WTC11 (cell line): ENCODE measurements around the gene BNIPL. TPM values are rescaled to one million over a fixed set of nuclear protein-coding genes. Genes with fewer than 3 reads are reported as not detected.

Source experiments
- ATAC-seq: fragments of 200-7000 bp; cut with Tn5 transposase; 2 replicates; pipeline ENCODE4 v1.10.0; 2021; ENCODE audit warnings: mild to moderate bottlenecking, moderate library complexity
- CTCF ChIA-PET: fragments of 300-600 bp; sonication (Branson Sonifier 250); formaldehyde crosslinking; loops from one replicate; lab custom pipeline; 2021; ENCODE audit warnings: antibody characterized with exemption; lab: Charles Lee
- POLR2A ChIA-PET: fragments of 350-600 bp; sonication (Branson Sonifier 250); formaldehyde crosslinking; loops from one replicate; lab custom pipeline; 2021; ENCODE audit warnings: antibody characterized with exemption; lab: Charles Lee
- DNase-seq: peaks from one replicate; pipeline ENCODE4 v3.0.0; 2021; ENCODE audit warnings: low spot score
- H3K27ac Mint-ChIP-seq: 2 replicates; pipeline ENCODE4 v1.8.0; 2021; ENCODE audit warnings: mixed read lengths
- H3K27me3 Mint-ChIP-seq: 2 replicates; pipeline ENCODE4 v1.8.0; 2021; ENCODE audit warnings: low read depth, mild to moderate bottlenecking, moderate library complexity, mixed read lengths
- H3K36me3 Mint-ChIP-seq: 2 replicates; pipeline ENCODE4 v1.8.0; 2021; ENCODE audit warnings: mixed read lengths
- H3K4me1 Mint-ChIP-seq: 2 replicates; pipeline ENCODE4 v1.8.0; 2022; ENCODE audit warnings: mixed read lengths
- H3K4me3 Mint-ChIP-seq: 2 replicates; pipeline ENCODE4 v1.8.0; 2021; ENCODE audit warnings: mild to moderate bottlenecking, moderate library complexity, mixed read lengths
- H3K9me3 Mint-ChIP-seq: 2 replicates; pipeline ENCODE4 v1.8.0; 2021; ENCODE audit warnings: mixed read lengths
- ELF4 ChIP-seq: sonication (generic); formaldehyde crosslinking; IDR thresholded peaks from 2 replicates; pipeline ENCODE4 v1.8.1; 2022; ENCODE audit warnings: low read depth, mild to moderate bottlenecking, moderate library complexity, missing genetic modification reagents
- ESRRA ChIP-seq: sonication (generic); formaldehyde crosslinking; IDR thresholded peaks from 2 replicates; pipeline ENCODE4 v1.8.1; 2022; ENCODE audit warnings: mild to moderate bottlenecking, missing genetic modification reagents, borderline replicate concordance
- GABPB1 ChIP-seq: sonication (generic); formaldehyde crosslinking; IDR thresholded peaks from 2 replicates; pipeline ENCODE4 v1.8.1; 2023; ENCODE audit warnings: mild to moderate bottlenecking, missing genetic modification reagents
- GRHL2 ChIP-seq: fragments of 250-450 bp; sonication (Bioruptor Pico); IDR thresholded peaks from 2 replicates; pipeline ENCODE4 v1.8.0; 2022; ENCODE audit warnings: mild to moderate bottlenecking, moderate library complexity; ENCODE audit not compliant: insufficient replicate concordance, severe bottlenecking
- MYBL2 ChIP-seq: sonication (generic); formaldehyde crosslinking; IDR thresholded peaks from 2 replicates; pipeline ENCODE4 v1.8.1; 2023; ENCODE audit warnings: mild to moderate bottlenecking, moderate library complexity, missing genetic modification reagents
- NR3C1 ChIP-seq: sonication (generic); formaldehyde crosslinking; conservative IDR thresholded peaks from 2 replicates; pipeline ENCODE4 v1.8.1; 2023; ENCODE audit warnings: low read depth, mild to moderate bottlenecking, missing genetic modification reagents
- PRRX2 ChIP-seq: fragments of 250-450 bp; sonication (Bioruptor Pico); IDR thresholded peaks from 2 replicates; pipeline ENCODE4 v1.8.0; 2021; ENCODE audit warnings: mild to moderate bottlenecking
- RELA ChIP-seq: sonication (generic); formaldehyde crosslinking; IDR thresholded peaks from 2 replicates; pipeline ENCODE4 v1.8.1; 2022; ENCODE audit warnings: missing genetic modification reagents, mild to moderate bottlenecking, borderline replicate concordance
- RORB ChIP-seq: fragments of 250-450 bp; sonication (Bioruptor Pico); IDR thresholded peaks from 2 replicates; pipeline ENCODE4 v1.9.0; 2021; ENCODE audit warnings: mild to moderate bottlenecking
- TCF7 ChIP-seq: sonication (generic); formaldehyde crosslinking; IDR thresholded peaks from 2 replicates; pipeline ENCODE4 v1.8.0; 2022; ENCODE audit warnings: mild to moderate bottlenecking, low read depth, missing genetic modification reagents, moderate library complexity
- ZNF138 ChIP-seq: sonication (generic); formaldehyde crosslinking; conservative IDR thresholded peaks from 2 replicates; pipeline ENCODE4 v1.8.1; 2022; ENCODE audit warnings: mild to moderate bottlenecking, moderate library complexity, missing genetic modification reagents
- ZNF219 ChIP-seq: sonication (generic); formaldehyde crosslinking; IDR thresholded peaks from 2 replicates; pipeline ENCODE4 v1.8.0; 2023; ENCODE audit warnings: missing genetic modification reagents, mild to moderate bottlenecking, borderline replicate concordance
- ZNF263 ChIP-seq: sonication (generic); formaldehyde crosslinking; IDR thresholded peaks from 2 replicates; pipeline ENCODE4 v1.8.1; 2022; ENCODE audit warnings: low read depth, mild to moderate bottlenecking, moderate library complexity, missing genetic modification reagents
- total RNA-seq: library from RNA; stranded (reverse); gene quantifications from 3 replicates; pipeline ENCODE4 v1.2.3, GENCODE V29; 2021
- TF ChIP-seq, protein P1 (sequence below): sonication (generic); formaldehyde crosslinking; IDR thresholded peaks from 2 replicates; pipeline ENCODE4 v1.8.1; 2023; ENCODE audit warnings: mild to moderate bottlenecking, missing genetic modification reagents, borderline replicate concordance
- TF ChIP-seq, protein P2 (sequence below): sonication (generic); formaldehyde crosslinking; IDR thresholded peaks from 2 replicates; pipeline ENCODE4 v1.8.1; 2023; ENCODE audit warnings: mild to moderate bottlenecking, missing genetic modification reagents
- TF ChIP-seq, protein P3 (sequence below): sonication (generic); formaldehyde crosslinking; IDR thresholded peaks from 2 replicates; pipeline ENCODE4 v1.8.0; 2023; ENCODE audit warnings: mild to moderate bottlenecking, missing genetic modification reagents
- TF ChIP-seq, protein P4 (sequence below): sonication (generic); formaldehyde crosslinking; IDR thresholded peaks from 2 replicates; pipeline ENCODE4 v1.8.1; 2022; ENCODE audit warnings: mild to moderate bottlenecking, missing genetic modification reagents, moderate library complexity, borderline replicate concordance
- TF ChIP-seq, protein P5 (sequence below): sonication (generic); formaldehyde crosslinking; IDR thresholded peaks from 2 replicates; pipeline ENCODE4 v1.8.1; 2023; ENCODE audit warnings: mild to moderate bottlenecking, moderate library complexity, missing genetic modification reagents
- TF ChIP-seq, protein P6 (sequence below): sonication (generic); formaldehyde crosslinking; IDR thresholded peaks from 2 replicates; pipeline ENCODE4 v1.8.1; 2022; ENCODE audit warnings: low read depth, mild to moderate bottlenecking, moderate library complexity, missing genetic modification reagents, borderline replicate concordance

BNIPL gene
- total RNA-seq, 1 experiment from 2014 or later = 3.8 TPM

DNA sequence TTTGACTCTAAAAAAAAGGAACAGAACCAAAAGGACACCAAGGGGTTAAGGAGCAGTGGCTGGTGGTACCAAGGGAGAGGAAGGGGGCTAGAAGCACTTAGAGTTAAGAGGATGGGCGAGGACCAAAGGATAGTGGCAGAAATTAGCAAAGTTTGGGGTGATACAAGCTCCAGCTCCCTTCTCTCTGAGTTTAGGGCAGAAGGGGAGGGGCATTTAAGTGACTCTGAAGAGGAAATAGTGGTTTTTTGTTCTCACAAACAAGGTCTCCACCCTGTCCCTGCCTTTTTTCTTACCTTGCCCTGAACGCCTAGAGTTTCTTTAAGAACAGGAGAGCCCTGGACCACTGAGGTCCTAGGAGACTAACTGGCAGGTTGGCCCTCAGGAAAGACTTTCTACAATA lies 19.8 kb downstream of the BNIPL start (continued):
- no peak for TF ChIP-seq ZNF138
- TF ChIP-seq, protein P1, sequence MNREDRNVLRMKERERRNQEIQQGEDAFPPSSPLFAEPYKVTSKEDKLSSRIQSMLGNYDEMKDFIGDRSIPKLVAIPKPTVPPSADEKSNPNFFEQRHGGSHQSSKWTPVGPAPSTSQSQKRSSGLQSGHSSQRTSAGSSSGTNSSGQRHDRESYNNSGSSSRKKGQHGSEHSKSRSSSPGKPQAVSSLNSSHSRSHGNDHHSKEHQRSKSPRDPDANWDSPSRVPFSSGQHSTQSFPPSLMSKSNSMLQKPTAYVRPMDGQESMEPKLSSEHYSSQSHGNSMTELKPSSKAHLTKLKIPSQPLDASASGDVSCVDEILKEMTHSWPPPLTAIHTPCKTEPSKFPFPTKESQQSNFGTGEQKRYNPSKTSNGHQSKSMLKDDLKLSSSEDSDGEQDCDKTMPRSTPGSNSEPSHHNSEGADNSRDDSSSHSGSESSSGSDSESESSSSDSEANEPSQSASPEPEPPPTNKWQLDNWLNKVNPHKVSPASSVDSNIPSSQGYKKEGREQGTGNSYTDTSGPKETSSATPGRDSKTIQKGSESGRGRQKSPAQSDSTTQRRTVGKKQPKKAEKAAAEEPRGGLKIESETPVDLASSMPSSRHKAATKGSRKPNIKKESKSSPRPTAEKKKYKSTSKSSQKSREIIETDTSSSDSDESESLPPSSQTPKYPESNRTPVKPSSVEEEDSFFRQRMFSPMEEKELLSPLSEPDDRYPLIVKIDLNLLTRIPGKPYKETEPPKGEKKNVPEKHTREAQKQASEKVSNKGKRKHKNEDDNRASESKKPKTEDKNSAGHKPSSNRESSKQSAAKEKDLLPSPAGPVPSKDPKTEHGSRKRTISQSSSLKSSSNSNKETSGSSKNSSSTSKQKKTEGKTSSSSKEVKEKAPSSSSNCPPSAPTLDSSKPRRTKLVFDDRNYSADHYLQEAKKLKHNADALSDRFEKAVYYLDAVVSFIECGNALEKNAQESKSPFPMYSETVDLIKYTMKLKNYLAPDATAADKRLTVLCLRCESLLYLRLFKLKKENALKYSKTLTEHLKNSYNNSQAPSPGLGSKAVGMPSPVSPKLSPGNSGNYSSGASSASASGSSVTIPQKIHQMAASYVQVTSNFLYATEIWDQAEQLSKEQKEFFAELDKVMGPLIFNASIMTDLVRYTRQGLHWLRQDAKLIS (CRISPR knock-in tag) = no peak
- TF ChIP-seq NR3C1 (CRISPR knock-in tag) = no peak
- no peak for TF ChIP-seq ELF4 (CRISPR knock-in tag)
- TF ChIP-seq, protein P2, sequence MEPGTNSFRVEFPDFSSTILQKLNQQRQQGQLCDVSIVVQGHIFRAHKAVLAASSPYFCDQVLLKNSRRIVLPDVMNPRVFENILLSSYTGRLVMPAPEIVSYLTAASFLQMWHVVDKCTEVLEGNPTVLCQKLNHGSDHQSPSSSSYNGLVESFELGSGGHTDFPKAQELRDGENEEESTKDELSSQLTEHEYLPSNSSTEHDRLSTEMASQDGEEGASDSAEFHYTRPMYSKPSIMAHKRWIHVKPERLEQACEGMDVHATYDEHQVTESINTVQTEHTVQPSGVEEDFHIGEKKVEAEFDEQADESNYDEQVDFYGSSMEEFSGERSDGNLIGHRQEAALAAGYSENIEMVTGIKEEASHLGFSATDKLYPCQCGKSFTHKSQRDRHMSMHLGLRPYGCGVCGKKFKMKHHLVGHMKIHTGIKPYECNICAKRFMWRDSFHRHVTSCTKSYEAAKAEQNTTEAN = no peak
- TF ChIP-seq, protein P3, sequence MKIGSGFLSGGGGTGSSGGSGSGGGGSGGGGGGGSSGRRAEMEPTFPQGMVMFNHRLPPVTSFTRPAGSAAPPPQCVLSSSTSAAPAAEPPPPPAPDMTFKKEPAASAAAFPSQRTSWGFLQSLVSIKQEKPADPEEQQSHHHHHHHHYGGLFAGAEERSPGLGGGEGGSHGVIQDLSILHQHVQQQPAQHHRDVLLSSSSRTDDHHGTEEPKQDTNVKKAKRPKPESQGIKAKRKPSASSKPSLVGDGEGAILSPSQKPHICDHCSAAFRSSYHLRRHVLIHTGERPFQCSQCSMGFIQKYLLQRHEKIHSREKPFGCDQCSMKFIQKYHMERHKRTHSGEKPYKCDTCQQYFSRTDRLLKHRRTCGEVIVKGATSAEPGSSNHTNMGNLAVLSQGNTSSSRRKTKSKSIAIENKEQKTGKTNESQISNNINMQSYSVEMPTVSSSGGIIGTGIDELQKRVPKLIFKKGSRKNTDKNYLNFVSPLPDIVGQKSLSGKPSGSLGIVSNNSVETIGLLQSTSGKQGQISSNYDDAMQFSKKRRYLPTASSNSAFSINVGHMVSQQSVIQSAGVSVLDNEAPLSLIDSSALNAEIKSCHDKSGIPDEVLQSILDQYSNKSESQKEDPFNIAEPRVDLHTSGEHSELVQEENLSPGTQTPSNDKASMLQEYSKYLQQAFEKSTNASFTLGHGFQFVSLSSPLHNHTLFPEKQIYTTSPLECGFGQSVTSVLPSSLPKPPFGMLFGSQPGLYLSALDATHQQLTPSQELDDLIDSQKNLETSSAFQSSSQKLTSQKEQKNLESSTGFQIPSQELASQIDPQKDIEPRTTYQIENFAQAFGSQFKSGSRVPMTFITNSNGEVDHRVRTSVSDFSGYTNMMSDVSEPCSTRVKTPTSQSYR (CRISPR knock-in tag) = no peak
- TF ChIP-seq TCF7 (CRISPR knock-in tag) = no peak
- no peak for TF ChIP-seq ESRRA

DNA sequence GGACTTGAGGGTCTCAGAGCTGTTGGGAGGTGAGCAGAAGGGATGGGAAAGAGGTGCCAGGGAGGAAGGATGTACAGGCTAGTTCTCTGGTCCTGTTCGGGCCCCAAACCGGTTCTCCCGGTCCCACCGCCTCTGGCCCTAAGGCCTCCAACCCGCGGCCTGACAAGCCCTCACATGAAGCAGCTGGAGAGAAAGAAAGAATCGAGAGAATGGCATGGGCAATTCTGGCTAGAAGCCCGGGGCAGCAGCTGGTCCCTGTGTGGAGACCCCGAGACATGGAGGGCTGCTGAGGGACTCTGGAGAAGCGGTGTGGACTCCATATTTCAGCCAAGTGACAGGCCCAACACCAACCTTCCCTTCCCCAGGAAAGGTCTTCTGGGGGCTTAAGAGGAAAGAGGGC lies 22.3 kb downstream of the BNIPL start:
- Mint-ChIP-seq H3K36me3 (peaks cover 36% of the 10 kb centered on the region), H3K9me3 (no peaks in the 10 kb centered on the region), H3K27me3 (no peaks in the 10 kb centered on the region), H3K4me1 (peaks cover 43% of the 10 kb centered on the region), H3K27ac (peak overlapping the region; percentile 86), H3K4me3 (peak overlapping the region; percentile 79)
- ATAC-seq = peak; percentile 5
- TF ChIP-seq RELA (CRISPR knock-in tag) (no peak), GRHL2 (CRISPR knock-in tag) (no peak), ZNF219 (no peak), PRRX2 (CRISPR knock-in tag) (no peak), MYBL2 (no peak), RORB (CRISPR knock-in tag) (no peak), GABPB1 (CRISPR knock-in tag) (no peak), ZNF263 (CRISPR knock-in tag) (no peak)
- TF ChIP-seq, protein P4, sequence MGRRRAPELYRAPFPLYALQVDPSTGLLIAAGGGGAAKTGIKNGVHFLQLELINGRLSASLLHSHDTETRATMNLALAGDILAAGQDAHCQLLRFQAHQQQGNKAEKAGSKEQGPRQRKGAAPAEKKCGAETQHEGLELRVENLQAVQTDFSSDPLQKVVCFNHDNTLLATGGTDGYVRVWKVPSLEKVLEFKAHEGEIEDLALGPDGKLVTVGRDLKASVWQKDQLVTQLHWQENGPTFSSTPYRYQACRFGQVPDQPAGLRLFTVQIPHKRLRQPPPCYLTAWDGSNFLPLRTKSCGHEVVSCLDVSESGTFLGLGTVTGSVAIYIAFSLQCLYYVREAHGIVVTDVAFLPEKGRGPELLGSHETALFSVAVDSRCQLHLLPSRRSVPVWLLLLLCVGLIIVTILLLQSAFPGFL (CRISPR knock-in tag) = no peak
- TF ChIP-seq, protein P5, sequence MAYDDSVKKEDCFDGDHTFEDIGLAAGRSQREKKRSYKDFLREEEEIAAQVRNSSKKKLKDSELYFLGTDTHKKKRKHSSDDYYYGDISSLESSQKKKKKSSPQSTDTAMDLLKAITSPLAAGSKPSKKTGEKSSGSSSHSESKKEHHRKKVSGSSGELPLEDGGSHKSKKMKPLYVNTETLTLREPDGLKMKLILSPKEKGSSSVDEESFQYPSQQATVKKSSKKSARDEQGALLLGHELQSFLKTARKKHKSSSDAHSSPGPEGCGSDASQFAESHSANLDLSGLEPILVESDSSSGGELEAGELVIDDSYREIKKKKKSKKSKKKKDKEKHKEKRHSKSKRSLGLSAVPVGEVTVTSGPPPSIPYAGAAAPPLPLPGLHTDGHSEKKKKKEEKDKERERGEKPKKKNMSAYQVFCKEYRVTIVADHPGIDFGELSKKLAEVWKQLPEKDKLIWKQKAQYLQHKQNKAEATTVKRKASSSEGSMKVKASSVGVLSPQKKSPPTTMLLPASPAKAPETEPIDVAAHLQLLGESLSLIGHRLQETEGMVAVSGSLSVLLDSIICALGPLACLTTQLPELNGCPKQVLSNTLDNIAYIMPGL (CRISPR knock-in tag) = no peak
- TF ChIP-seq, protein P6, sequence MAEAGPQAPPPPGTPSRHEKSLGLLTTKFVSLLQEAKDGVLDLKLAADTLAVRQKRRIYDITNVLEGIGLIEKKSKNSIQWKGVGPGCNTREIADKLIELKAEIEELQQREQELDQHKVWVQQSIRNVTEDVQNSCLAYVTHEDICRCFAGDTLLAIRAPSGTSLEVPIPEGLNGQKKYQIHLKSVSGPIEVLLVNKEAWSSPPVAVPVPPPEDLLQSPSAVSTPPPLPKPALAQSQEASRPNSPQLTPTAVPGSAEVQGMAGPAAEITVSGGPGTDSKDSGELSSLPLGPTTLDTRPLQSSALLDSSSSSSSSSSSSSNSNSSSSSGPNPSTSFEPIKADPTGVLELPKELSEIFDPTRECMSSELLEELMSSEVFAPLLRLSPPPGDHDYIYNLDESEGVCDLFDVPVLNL (CRISPR knock-in tag) = no peak
- ChIA-PET CTCF (interaction anchor here (0.5 to 6.5 kb wide), 15 partner anchors 11 to 282 kb away, joined by 3 to 43 read pairs (median 6); partner anchors contain the start of genes BNIPL, C1orf56, GABPB2 and LYSMD1), POLR2A (interaction anchor here (0.6 to 2.3 kb wide), 3 partner anchors 11 to 16 kb away, joined by 4 to 13 read pairs (median 8); partner anchors contain the start of gene C1orf56)
- peak; percentile 49 for DNase-seq
